NOMO-1 (cell line): ENCODE data around the gene PNKD.

Experiments used
- DNase-seq, 2 experiments: peaks; one replicate each; lab custom pipeline; 2025; ENCODE audit not compliant: unreplicated experiment in 2 of 2; lab: John Stamatoyannopoulos, UW

PNKD gene

GRCh38 chr2:218368621-218369153 is 98.4 kb downstream of the PNKD start:
- peak; percentile 35 to 46 for DNase-seq

- DNase-seq: peak in 1 of 2 experiments; percentile 25
These were observed 99.0 kb downstream of the PNKD start for GRCh38 chr2:218369330-218369729.

DNA sequence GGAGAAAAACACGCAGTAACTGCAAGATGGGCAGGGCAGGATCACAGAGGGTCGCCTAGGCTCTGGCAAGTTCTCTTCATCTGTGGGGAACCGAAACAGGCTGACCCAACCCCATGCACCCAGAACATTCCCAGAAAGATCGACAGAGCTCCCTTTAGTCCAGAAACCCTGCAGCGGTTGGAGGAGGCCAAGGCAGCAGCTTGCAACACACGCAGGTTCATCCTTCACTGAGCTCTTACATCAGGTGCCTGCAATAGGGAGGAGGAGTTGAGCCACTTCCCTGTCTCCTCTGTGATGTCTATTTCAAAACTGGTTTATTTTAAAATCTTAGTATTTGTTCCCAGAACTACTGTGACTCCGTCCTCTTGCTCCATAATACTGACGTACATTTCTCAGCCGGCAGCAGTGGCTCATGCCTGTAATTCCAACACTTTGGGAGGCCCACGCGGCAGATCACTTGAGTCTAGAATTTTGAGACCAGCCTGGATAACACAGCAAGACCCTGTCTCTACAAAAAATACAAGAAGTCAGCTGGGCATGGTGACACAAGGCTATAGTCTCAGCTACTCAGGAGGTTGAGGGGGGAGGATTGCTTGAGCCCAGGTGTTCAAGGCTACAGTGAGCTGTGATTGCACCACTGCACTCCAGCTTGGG is 100.2 kb downstream of the PNKD start:
- peak; percentile 85 to 96 for DNase-seq

- no peak for DNase-seq
These were observed 101.6 kb downstream of the PNKD start for GRCh38 chr2:218371983-218372350.

DNA sequence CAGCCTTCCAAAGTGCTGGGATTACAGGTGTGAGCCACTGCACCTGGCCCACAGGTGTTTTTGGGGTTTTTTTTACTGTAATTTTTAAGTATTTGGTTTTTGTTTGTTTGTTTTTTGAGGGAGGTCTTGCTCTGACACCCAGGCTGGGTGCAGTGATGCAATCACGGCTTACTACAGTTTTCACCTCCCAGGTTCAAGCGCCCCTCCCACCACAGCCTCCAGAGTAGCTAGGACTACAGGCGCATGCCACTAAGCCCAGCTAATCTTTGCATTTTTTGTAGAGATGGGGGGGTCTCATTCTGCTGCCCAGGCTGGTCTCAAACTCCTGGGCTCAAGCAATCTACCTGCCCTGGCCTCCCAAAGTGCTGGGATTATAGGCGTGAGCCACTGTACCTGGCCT is 104.5 kb downstream of the PNKD start:
- DNase-seq: no peak

DNA sequence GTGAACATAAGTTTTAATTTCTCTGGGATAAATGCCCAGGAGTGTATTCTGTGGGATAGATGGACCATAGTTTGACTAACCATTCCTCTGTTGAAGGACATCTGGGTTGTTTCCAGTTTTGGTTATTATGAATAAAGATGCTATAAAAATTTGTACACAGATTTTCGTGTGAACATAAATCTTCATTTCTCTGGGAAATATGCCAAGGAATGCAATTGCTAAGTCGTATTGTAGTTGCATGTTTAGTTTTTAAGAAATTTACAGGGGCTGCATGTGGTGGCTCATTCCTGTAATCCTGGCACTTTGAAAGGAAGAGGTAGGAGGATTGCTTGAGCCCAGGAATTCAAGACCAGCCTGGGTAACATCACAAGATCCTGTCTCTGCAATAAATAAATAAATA is 104.9 kb downstream of the PNKD start:
- no peak for DNase-seq

GRCh38 chr2:218378053-218378452 is 107.7 kb downstream of the PNKD start:
- no peak for DNase-seq

DNA sequence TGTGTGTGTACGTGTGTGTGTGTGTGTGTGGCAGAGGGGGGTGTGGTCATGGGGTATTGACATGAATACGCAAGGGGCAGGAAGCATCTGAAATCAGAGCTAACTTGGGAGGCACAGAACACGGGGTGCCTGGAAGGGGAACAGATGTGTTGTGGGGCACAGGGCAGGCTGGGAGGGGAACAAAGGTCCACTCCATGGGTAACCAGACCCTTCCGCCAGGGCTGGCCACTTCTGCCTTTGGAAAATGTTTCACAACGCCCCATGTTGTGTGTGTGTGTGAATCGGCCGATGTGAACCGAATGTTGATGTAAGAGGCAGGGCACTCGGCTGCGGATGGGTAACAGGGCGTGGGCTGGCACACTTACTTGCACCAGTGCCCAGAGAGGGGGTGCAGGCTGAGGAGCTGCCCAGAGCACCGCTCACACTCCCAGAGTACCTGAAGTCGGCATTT is 111.6 kb downstream of the PNKD start, which contains the start of gene SLC11A1:
Gene SLC11A1, plus strand, starts transcription at position 358 of the 451 bp plus-strand sequence. CDS start 96 bp downstream, outside the sequence.
- DNase-seq: peak; percentile 43 to 49

DNA sequence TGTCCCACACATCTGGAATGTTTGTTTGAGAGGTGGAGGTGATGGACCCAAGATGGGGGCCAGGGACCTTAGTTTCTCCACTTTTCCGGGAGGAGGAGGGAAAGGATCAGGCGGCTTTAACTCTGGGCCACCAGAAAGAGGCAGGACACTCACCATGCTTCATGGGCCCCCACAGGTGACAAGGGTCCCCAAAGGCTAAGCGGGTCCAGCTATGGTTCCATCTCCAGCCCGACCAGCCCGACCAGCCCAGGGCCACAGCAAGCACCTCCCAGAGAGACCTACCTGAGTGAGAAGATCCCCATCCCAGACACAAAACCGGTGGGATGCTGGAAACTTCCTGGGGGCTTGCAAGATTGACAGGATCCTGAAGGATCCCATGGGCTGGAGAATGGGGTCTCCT is 112.5 kb downstream of the PNKD start:
- no peak for DNase-seq

DNA sequence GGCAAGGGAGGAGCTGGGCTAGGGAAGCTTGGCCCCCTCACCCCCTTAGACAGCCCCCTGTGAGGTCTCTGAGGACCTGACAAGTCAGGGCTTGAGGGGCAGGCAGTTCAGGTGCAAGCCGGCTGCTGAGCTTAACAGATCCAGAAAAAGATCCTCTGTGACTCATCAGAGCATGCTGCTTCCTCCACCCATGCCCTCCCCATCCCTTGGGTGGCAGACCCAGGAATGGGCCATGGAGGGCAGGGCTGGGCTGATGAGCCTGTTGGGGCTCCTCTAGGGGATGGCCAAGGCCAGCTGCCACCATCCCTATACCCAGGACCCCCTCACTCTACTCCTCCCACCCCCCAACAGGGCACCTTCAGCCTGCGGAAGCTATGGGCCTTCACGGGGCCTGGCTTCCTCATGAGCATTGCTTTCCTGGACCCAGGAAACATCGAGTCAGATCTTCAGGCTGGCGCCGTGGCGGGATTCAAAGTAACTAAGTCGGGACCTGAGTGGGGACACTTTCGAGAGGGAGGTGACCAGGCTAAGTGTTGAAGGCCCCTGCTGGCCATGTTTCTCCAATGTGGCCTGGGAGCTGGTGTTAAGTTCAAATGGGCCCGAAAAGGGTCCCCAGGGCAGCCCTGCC is 113.7 kb downstream of the PNKD start:
- DNase-seq: no peak

DNA sequence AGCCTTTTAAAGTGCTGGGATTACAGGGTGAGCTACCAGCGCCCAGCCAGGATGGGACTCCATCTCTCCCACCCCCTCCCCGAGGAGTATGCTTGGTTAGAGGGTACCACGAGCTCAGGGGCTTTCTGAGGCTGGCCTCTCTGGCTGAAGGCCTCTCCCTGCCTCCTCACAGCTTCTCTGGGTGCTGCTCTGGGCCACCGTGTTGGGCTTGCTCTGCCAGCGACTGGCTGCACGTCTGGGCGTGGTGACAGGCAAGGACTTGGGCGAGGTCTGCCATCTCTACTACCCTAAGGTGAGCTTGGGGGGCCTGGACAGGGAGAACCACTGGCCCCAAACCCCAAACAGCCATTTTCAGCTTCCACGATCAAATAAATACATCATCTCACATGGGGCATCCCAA is 114.7 kb downstream of the PNKD start:
- DNase-seq: no peak

DNA sequence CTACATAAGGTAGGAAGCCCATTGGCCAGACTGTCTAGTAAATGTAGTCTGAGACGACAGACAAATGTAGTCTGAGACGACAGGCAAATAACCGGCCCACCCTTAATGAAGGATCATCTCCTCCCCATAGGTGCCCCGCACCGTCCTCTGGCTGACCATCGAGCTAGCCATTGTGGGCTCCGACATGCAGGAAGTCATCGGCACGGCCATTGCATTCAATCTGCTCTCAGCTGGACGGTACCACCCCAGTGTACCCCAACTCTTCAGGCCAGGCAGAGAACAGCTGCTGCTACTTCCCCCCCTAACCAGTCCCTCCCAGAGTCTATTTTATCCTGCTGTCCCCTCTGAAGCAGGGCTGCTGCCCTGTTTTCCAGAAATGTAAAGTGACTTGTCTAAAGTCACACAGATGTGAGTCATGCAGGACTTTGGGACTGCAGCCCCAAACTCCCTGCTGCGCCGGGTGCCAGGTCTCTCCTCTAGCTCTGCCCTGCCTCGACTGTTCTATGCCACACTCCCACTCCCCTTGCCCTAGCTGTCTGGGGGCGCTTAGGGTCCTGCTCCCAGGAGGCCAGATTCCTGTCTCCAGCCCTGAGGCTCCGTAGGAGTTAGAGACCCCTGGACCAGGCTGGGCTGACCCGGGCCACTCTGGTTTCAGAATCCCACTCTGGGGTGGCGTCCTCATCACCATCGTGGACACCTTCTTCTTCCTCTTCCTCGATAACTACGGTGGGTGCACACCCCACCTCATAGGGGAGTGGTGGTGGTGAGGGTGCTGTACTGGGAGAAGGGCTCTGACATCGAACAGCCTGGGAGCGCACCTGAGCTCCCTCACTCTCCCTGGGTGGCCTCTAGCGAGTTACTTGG is 116.4 kb downstream of the PNKD start:
- no peak for DNase-seq

- DNase-seq: no peak
These were observed 117.3 kb downstream of the PNKD start for GRCh38 chr2:218387369-218388194.

GRCh38 chr2:218389333-218390150 is 119.2 kb downstream of the PNKD start:
- no peak for DNase-seq

GRCh38 chr2:218391202-218391601 is 120.9 kb downstream of the PNKD start:
- no peak for DNase-seq

- no peak for DNase-seq
These were observed 122.1 kb downstream of the PNKD start for GRCh38 chr2:218392459-218392858.

DNA sequence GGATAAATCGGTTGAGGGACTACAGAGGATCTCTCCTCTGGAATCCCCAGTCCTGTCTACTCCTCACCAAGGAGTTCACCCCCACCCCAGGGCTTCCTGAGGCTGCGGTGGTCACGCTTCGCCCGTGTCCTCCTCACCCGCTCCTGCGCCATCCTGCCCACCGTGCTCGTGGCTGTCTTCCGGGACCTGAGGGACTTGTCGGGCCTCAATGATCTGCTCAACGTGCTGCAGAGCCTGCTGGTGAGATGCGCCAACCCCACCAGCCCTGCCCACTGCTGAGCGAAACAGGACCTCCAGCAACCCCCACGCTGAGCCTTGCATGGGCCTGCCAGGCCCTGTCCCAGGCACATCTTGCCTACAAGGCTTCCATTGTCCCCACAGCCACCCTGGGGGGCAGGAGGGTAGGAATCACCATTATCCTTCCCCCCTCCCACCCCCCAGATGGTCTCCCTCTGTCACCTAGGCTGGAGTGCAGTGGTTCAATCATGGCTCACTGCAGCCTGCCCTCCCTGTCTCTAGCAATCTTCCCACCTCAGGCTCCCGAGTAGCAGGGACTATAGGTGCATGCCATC is 122.7 kb downstream of the PNKD start:
- no peak for DNase-seq

GRCh38 chr2:218393750-218394290 is 123.5 kb downstream of the PNKD start:
- peak; percentile 37 to 44 for DNase-seq
